Progenitor cell of endocrine pancreas (in vitro differentiated cells): Measurements from ENCODE around the gene PFN4. TPM values are rescaled to one million over a fixed set of nuclear protein-coding genes. Genes with fewer than 3 reads are reported as not detected.
"Not testable (repeated sequence)": the region's sequence is repeated elsewhere in the genome, so short reads cannot be mapped to it uniquely, and the experiment has no call there.

Experiments
- DNase-seq: peaks from one replicate; pipeline ENCODE4 v3.0.0; 2021; ENCODE audit warnings: low spot score; ENCODE audit not compliant: unreplicated experiment
- H3K27ac Mint-ChIP-seq: 2 replicates; pipeline ENCODE4 v1.8.0; 2021; ENCODE audit warnings: mild to moderate bottlenecking, moderate library complexity, mixed read lengths
- H3K27me3 Mint-ChIP-seq: 2 replicates; pipeline ENCODE4 v1.8.0; 2021; ENCODE audit warnings: mixed read lengths
- H3K36me3 Mint-ChIP-seq: 2 replicates; pipeline ENCODE4 v1.8.0; 2022; ENCODE audit warnings: mixed read lengths; ENCODE audit not compliant: insufficient read depth
- H3K4me1 Mint-ChIP-seq: 2 replicates; pipeline ENCODE4 v1.8.0; 2021; ENCODE audit warnings: low read depth, mixed read lengths
- H3K4me3 Mint-ChIP-seq: 2 replicates; pipeline ENCODE4 v1.8.0; 2021; ENCODE audit warnings: low read depth, mild to moderate bottlenecking, moderate library complexity, mixed read lengths
- H3K9me3 Mint-ChIP-seq: 2 replicates; pipeline ENCODE4 v1.8.0; 2021; ENCODE audit warnings: low read depth, mixed read lengths
- total RNA-seq: library from RNA; stranded (reverse); gene quantifications from 2 replicates; pipeline ENCODE4 v1.2.1, GENCODE V29; 2021
- TF ChIP-seq, protein P1 (sequence below): fragments of 200-600 bp; sonication (generic); IDR thresholded peaks from one replicate; pipeline ENCODE4 v1.5.0; 2021; ENCODE audit warnings: antibody characterized with exemption, mild to moderate bottlenecking; ENCODE audit not compliant: unreplicated experiment

PFN4 gene
- total RNA-seq, 1 donor from 2014 or later: 0.55 TPM

DNA sequence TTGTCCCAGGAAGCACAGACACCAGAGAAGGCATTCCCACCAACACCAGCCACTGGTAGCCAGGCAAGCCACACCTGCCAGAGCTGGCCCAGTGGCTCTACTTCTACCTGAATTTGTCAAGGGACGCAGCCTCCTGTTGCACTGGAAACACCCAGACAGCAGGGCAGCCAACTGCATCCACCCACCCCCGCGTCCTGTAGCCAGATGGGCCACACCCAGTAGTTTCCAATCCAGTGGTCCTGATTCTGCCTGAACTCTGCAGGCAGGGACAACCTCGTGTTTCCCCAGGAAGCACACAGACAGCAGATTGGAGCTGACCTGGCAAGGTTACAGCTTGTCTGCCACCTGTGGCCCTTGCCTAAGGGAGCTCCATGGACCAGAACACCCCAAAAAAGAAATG is 18.2 kb downstream of the PFN4 start:
- Mint-ChIP-seq H3K4me3 (no peak overlapping the region), H3K4me1 (no peaks in the 10 kb centered on the region), H3K27ac (no peak overlapping the region), H3K27me3 (no peaks in the 10 kb centered on the region), H3K9me3 (peaks cover 31% of the 10 kb centered on the region), H3K36me3 (peaks cover 8% of the 10 kb centered on the region)
- DNase-seq: no peak
- TF ChIP-seq, protein P1, sequence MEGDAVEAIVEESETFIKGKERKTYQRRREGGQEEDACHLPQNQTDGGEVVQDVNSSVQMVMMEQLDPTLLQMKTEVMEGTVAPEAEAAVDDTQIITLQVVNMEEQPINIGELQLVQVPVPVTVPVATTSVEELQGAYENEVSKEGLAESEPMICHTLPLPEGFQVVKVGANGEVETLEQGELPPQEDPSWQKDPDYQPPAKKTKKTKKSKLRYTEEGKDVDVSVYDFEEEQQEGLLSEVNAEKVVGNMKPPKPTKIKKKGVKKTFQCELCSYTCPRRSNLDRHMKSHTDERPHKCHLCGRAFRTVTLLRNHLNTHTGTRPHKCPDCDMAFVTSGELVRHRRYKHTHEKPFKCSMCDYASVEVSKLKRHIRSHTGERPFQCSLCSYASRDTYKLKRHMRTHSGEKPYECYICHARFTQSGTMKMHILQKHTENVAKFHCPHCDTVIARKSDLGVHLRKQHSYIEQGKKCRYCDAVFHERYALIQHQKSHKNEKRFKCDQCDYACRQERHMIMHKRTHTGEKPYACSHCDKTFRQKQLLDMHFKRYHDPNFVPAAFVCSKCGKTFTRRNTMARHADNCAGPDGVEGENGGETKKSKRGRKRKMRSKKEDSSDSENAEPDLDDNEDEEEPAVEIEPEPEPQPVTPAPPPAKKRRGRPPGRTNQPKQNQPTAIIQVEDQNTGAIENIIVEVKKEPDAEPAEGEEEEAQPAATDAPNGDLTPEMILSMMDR: no peak

DNA sequence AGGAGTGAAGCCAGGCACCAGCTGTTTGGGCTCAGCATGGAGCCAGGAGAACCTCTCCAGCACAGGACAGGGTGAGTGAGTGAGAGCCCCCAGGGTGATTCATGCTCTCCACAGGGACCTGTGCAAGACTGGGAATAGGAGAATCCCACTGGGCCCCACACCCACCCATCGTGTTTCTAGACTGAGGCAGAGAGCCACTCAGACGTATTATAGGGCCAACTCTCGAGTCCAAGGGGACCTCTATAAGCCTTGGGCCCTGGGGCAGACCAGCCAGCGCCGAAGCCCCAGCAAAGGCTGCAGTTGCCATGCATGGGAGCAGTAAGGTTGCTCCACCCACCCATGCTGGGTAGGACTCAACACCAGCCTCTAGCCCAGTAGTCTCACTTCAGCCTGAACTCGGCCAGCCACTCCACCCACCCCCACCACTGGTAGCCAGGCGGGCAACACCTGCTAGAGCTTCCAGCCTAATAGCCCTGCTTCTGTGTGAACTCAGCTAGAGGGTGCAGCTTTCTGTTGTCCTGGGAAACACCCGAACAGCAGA is 19.0 kb downstream of the PFN4 start:
- H3K4me3 Mint-ChIP-seq: no peak overlapping the region
- H3K27me3 Mint-ChIP-seq: no peaks in the 10 kb centered on the region

DNA sequence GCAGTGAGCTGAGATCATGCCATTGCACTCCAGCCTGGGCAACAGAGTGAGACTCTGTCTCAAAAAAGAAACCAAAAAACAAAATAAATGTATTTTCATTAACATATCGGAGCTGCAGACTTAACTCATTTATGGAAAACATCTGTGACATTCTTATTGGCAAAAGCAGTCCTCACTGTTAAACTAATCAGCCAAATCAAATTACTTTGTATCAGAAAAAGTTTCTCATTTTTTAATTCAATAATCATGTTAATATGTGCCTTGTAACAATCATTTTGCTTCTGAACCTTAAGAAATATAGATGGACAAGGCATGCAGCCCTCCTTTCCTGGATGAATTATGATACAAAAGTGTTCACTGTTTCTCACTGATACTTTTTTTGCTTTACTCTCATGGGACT is 20.5 kb downstream of the PFN4 start:
- DNase-seq: no peak
- Mint-ChIP-seq H3K27ac (no peak overlapping the region), H3K9me3 (peaks cover 32% of the 10 kb centered on the region), H3K36me3 (peaks cover 11% of the 10 kb centered on the region), H3K4me3 (no peak overlapping the region), H3K4me1 (no peaks in the 10 kb centered on the region), H3K27me3 (no peaks in the 10 kb centered on the region)
- TF ChIP-seq, protein P1: no peak

More for the DNA sequence above, 19.0 kb downstream of the PFN4 start:
- Mint-ChIP-seq H3K9me3 (peaks cover 35% of the 10 kb centered on the region), H3K27ac (no peak overlapping the region), H3K4me1 (no peaks in the 10 kb centered on the region), H3K36me3 (peaks cover 10% of the 10 kb centered on the region)
- no peak for DNase-seq
- TF ChIP-seq, protein P1: no peak

DNA sequence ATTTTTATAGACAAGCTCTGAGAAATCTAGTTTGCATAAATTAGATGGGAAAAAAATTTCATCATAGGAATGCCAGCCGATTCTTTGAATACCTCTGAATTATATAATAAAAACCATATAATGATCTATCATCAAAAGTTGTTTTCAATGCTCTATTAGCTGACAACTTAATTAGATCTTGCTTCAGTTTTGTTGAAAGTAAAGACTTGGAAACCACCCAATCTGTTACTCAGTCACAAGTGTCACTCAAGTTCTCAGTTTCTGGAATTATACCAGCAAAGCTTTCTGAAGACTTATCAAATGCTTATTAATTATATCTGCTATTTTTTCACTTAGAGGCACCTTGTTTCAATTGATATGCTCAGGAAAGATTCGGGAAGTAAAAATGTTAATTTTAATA is 21.1 kb downstream of the PFN4 start:
- Mint-ChIP-seq H3K9me3 (peaks cover 26% of the 10 kb centered on the region), H3K4me3 (no peak overlapping the region), H3K4me1 (no peaks in the 10 kb centered on the region), H3K27me3 (no peaks in the 10 kb centered on the region), H3K36me3 (peaks cover 15% of the 10 kb centered on the region), H3K27ac (no peak overlapping the region)
- TF ChIP-seq, protein P1: no peak
- no peak for DNase-seq

DNA sequence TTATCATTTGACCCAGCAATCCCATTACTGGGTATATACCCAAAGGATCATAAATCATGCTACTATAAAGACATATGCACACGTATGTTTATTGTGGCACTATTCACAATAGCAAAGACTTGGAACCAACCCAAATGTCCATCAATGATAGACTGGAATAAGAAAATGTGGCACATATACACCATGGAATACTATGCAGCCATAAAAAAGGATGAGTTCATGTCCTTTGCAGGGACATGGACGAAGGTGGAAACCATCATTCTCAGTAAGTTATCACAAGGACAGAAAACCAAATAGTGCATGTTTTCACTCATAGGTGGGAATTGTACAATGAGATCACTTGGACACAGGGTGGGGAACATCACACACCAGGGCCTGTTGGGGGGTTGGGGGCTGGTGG is 22.4 kb downstream of the PFN4 start:
- H3K27me3 Mint-ChIP-seq: not testable (repeated sequence)

DNA sequence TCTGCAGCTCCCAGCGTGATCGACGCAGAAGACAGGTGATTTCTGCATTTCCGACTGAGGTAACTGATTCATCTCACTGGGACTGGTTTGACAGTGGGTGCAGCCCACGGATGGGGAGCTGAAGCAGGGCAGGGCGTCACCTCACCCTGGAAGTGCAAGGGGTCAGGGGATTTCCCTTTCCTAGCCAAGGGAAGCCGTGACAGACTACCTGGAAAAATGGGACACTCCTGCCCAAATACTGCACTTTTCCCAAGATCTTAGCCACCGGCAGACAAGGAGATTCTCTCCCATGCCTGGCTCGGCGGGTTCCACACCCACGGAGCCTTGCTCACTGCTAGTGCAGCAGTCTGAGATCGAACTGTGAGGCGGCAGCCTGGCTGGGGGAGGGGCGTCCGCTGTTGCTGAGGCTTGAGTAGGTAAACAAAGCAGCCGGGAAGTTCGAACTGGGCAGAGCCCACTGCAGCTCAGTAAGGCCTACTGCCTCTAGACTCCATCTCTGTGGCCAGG is 27.9 kb downstream of the PFN4 start:
- Mint-ChIP-seq H3K9me3 (peaks cover 18% of the 10 kb centered on the region), H3K36me3 (peaks cover 17% of the 10 kb centered on the region)
- H3K4me1 Mint-ChIP-seq, DNase-seq, H3K4me3 Mint-ChIP-seq, H3K27me3 Mint-ChIP-seq, H3K27ac Mint-ChIP-seq: not testable (repeated sequence)

More for the DNA sequence above, 22.4 kb downstream of the PFN4 start:
- Mint-ChIP-seq H3K36me3 (peaks cover 19% of the 10 kb centered on the region), H3K9me3 (peaks cover 24% of the 10 kb centered on the region)
- not testable (repeated sequence) for H3K4me1 Mint-ChIP-seq, DNase-seq, H3K4me3 Mint-ChIP-seq, H3K27ac Mint-ChIP-seq

DNA sequence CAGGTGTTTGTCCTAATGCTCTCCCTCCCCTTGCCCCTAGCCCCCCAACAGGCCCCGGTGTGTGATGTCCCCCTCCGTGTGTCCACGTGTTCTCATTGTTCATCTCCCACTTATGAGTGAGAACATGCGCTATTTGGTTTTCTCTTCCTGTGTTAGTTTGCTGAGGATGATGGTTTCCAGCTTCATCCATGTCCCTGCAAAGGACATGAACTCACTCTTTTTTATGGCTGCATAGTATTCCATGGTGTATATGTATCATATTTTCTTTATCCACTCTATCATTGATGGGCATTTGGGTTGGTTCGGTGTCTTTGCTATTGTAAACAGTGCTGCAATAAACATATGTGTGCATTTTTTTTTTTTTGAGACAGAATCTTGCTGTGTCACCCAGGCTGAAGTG is 29.9 kb downstream of the PFN4 start:
- not testable (repeated sequence) for H3K4me3 Mint-ChIP-seq, H3K27ac Mint-ChIP-seq, H3K9me3 Mint-ChIP-seq, DNase-seq, H3K27me3 Mint-ChIP-seq, H3K4me1 Mint-ChIP-seq
- H3K36me3 Mint-ChIP-seq: peaks cover 15% of the 10 kb centered on the region
